ENCODE results near the gene SLC16A5. TPM values are rescaled to one million over a fixed set of nuclear protein-coding genes. Genes with fewer than 3 reads are reported as not detected.
"Not testable (repeated sequence)": the region's sequence is repeated elsewhere in the genome, so short reads cannot be mapped to it uniquely, and the experiment has no call there.

Gene SLC16A5
- polyA plus RNA-seq, 1 donor from 2014 or later: not detected

DNA sequence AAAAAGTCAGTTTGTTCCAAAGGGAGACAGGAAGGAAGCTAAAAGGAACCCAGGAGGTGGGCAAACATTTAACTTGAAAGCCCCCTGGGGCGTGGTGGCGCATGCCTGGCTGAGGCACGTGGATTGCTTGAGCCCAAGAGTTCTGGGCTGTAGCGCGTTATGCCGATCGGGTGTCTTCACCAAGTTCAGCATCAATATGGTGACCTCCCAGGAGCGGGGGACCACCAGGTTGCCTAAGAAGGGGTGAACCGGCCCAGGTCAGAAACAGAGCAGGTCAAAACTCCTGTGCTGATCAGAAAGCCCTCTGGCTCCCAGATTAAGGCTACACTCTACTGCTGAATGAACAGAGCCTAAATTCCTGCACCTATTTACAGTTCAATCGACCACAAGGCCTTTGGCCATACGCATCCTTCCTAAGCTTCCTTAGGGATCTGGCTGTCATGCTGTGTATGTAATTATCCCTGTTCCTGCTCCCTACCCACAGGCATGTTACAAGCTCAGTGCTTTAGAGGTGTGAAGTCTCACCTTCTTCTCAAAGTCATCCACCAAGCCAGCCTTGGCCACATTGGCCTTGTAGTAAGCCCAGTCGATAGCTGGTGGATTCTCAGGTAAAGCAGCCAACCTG lies 46.0 kb upstream of the SLC16A5 start:
- Histone ChIP-seq H3K9ac (ENCODE audit: low read length) (no peak overlapping the region), H4K20me1 (ENCODE audit: insufficient read depth) (no peaks in the 10 kb centered on the region), H3K9me2 (ENCODE audit: insufficient read depth, low read length) (no peaks in the 10 kb centered on the region), H3K27ac (ENCODE audit: low read length) (no peak overlapping the region), H3K4me2 (ENCODE audit: low read length) (no peak overlapping the region), H3K9me3 (ENCODE audit: low read length) (no peaks in the 10 kb centered on the region), H3F3A (ENCODE audit: insufficient read depth, low read length, poor library complexity, severe bottlenecking) (no peaks in the 10 kb centered on the region), H2AFZ (ENCODE audit: low read depth, low read length) (no peak overlapping the region), H3K79me2 (replicated peaks; ENCODE audit: insufficient read depth, low read length) (no peaks in the 10 kb centered on the region), H3K27me3 (ENCODE audit: insufficient read depth, low read depth, low read length) (no peaks in the 10 kb centered on the region), H3K4me3 (ENCODE audit: low read length) (no peak overlapping the region), H3K36me3 (ENCODE audit: insufficient read depth, low read length) (peaks cover 6% of the 10 kb centered on the region)
- no peak for TF ChIP-seq RAD21 (conservative IDR thresholded peaks at IDR 0.05)
- no peak for TF ChIP-seq POLR2AphosphoS5 (IDR thresholded peaks at IDR 0.05)
- TF ChIP-seq SMC3 (conservative IDR thresholded peaks at IDR 0.05; ENCODE audit: poor library complexity): no peak
- TF ChIP-seq EP300 (conservative IDR thresholded peaks at IDR 0.05; ENCODE audit: poor library complexity, severe bottlenecking): no peak
- TF ChIP-seq, protein P1, sequence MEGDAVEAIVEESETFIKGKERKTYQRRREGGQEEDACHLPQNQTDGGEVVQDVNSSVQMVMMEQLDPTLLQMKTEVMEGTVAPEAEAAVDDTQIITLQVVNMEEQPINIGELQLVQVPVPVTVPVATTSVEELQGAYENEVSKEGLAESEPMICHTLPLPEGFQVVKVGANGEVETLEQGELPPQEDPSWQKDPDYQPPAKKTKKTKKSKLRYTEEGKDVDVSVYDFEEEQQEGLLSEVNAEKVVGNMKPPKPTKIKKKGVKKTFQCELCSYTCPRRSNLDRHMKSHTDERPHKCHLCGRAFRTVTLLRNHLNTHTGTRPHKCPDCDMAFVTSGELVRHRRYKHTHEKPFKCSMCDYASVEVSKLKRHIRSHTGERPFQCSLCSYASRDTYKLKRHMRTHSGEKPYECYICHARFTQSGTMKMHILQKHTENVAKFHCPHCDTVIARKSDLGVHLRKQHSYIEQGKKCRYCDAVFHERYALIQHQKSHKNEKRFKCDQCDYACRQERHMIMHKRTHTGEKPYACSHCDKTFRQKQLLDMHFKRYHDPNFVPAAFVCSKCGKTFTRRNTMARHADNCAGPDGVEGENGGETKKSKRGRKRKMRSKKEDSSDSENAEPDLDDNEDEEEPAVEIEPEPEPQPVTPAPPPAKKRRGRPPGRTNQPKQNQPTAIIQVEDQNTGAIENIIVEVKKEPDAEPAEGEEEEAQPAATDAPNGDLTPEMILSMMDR (IDR thresholded peaks at IDR 0.05; ENCODE audit: poor library complexity, severe bottlenecking): no peak
- TF ChIP-seq, protein P2, sequence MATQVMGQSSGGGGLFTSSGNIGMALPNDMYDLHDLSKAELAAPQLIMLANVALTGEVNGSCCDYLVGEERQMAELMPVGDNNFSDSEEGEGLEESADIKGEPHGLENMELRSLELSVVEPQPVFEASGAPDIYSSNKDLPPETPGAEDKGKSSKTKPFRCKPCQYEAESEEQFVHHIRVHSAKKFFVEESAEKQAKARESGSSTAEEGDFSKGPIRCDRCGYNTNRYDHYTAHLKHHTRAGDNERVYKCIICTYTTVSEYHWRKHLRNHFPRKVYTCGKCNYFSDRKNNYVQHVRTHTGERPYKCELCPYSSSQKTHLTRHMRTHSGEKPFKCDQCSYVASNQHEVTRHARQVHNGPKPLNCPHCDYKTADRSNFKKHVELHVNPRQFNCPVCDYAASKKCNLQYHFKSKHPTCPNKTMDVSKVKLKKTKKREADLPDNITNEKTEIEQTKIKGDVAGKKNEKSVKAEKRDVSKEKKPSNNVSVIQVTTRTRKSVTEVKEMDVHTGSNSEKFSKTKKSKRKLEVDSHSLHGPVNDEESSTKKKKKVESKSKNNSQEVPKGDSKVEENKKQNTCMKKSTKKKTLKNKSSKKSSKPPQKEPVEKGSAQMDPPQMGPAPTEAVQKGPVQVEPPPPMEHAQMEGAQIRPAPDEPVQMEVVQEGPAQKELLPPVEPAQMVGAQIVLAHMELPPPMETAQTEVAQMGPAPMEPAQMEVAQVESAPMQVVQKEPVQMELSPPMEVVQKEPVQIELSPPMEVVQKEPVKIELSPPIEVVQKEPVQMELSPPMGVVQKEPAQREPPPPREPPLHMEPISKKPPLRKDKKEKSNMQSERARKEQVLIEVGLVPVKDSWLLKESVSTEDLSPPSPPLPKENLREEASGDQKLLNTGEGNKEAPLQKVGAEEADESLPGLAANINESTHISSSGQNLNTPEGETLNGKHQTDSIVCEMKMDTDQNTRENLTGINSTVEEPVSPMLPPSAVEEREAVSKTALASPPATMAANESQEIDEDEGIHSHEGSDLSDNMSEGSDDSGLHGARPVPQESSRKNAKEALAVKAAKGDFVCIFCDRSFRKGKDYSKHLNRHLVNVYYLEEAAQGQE (IDR thresholded peaks at IDR 0.05; ENCODE audit: borderline replicate concordance): no peak
- TF ChIP-seq EZH2 (IDR thresholded peaks at IDR 0.05; ENCODE audit: borderline replicate concordance, insufficient read depth, low read length, poor library complexity, severe bottlenecking): no peak
- no peak for TF ChIP-seq MXI1 (conservative IDR thresholded peaks at IDR 0.05; ENCODE audit: poor library complexity, severe bottlenecking)
- TF ChIP-seq TAF1 (IDR thresholded peaks at IDR 0.05; ENCODE audit: low read depth): no peak

DNA sequence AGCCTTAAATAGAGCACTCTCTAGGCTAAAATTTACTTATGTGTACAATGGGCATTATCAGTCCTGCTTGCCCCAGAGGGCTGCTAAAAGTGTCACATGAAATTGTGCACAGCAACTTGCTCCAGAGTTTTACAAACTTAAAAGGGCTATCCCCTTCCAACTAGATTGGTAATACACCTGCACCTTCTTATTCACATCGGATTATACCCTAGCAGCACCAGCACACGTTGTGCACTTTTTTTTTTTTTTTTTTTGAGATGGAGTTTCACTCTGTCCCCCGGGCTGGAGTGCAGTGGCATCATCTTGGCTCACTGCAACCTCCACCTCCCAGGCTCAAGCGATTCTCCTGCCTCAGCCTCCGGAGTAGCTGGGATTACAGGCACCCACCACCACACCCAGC lies 44.0 kb upstream of the SLC16A5 start:
- not testable (repeated sequence) for H3K4me2 ChIP-seq (ENCODE audit: low read length); H3K27ac ChIP-seq (ENCODE audit: low read length)
- peaks cover 11% of the 10 kb centered on the region for H3K79me2 ChIP-seq (replicated peaks; ENCODE audit: insufficient read depth, low read length)

DNA sequence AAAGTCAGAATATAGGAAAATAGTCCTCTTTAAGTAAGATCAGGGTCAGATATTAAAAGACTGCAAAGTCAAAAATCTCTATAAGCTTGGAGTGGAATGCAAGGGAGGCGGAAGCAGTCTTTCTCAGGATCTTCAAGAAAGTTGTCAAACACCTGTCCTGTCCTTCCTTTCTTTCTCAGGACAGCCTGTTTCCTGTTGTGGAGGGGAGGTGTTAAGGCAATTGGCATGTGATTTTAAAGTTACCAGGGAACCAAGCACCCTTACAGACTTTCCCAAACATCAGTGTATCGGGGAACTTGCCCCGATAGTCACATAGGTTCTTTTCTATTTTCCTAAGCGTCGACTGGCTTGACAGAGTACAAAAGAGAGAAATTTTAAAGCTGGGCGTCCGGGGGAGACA lies 43.0 kb upstream of the SLC16A5 start:
- Histone ChIP-seq H3K27ac (ENCODE audit: low read length) (no peak overlapping the region), H3K9ac (ENCODE audit: low read length) (no peak overlapping the region), H3K9me2 (ENCODE audit: insufficient read depth, low read length) (no peaks in the 10 kb centered on the region), H3K4me3 (ENCODE audit: low read length) (no peak overlapping the region), H3K4me2 (ENCODE audit: low read length) (no peak overlapping the region), H3K9me3 (ENCODE audit: low read length) (no peaks in the 10 kb centered on the region), H3F3A (ENCODE audit: insufficient read depth, low read length, poor library complexity, severe bottlenecking) (no peaks in the 10 kb centered on the region), H3K27me3 (ENCODE audit: insufficient read depth, low read depth, low read length) (no peaks in the 10 kb centered on the region), H2AFZ (ENCODE audit: low read depth, low read length) (no peak overlapping the region), H3K79me2 (replicated peaks; ENCODE audit: insufficient read depth, low read length) (peaks cover 13% of the 10 kb centered on the region), H4K20me1 (ENCODE audit: insufficient read depth) (no peaks in the 10 kb centered on the region), H3K36me3 (ENCODE audit: insufficient read depth, low read length) (peaks cover 5% of the 10 kb centered on the region)
- TF ChIP-seq POLR2AphosphoS5 (IDR thresholded peaks at IDR 0.05) (no peak), MXI1 (conservative IDR thresholded peaks at IDR 0.05; ENCODE audit: poor library complexity, severe bottlenecking) (no peak), SMC3 (conservative IDR thresholded peaks at IDR 0.05; ENCODE audit: poor library complexity) (no peak), TAF1 (IDR thresholded peaks at IDR 0.05; ENCODE audit: low read depth) (no peak), EZH2 (IDR thresholded peaks at IDR 0.05; ENCODE audit: borderline replicate concordance, insufficient read depth, low read length, poor library complexity, severe bottlenecking) (no peak), EP300 (conservative IDR thresholded peaks at IDR 0.05; ENCODE audit: poor library complexity, severe bottlenecking) (no peak), RAD21 (conservative IDR thresholded peaks at IDR 0.05) (no peak)
- TF ChIP-seq, protein P1 (IDR thresholded peaks at IDR 0.05; ENCODE audit: poor library complexity, severe bottlenecking): no peak
- TF ChIP-seq, protein P2 (IDR thresholded peaks at IDR 0.05; ENCODE audit: borderline replicate concordance): no peak

More for the DNA sequence above, 44.0 kb upstream of the SLC16A5 start:
- H3K4me3 ChIP-seq (ENCODE audit: low read length); H3K9me2 ChIP-seq (ENCODE audit: insufficient read depth, low read length); H2AFZ ChIP-seq (ENCODE audit: low read depth, low read length); H3K9ac ChIP-seq (ENCODE audit: low read length); H3K27me3 ChIP-seq (ENCODE audit: insufficient read depth, low read depth, low read length); H3F3A ChIP-seq (ENCODE audit: insufficient read depth, low read length, poor library complexity, severe bottlenecking); H3K9me3 ChIP-seq (ENCODE audit: low read length); H4K20me1 ChIP-seq (ENCODE audit: insufficient read depth); H3K36me3 ChIP-seq (ENCODE audit: insufficient read depth, low read length): not testable (repeated sequence)
